HepG2 (cell line): ENCODE measurements around the gene BOLA3. TPM values are rescaled to one million over a fixed set of nuclear protein-coding genes. Genes with fewer than 3 reads are reported as not detected.

ENCODE experiments used
- ATAC-seq: fragments of 200-7000 bp; cut with Tn5 transposase; 3 replicates; pipeline ENCODE4 v1.9.1; 2020; ENCODE audit warnings: mild to moderate bottlenecking, moderate library complexity
- BruUV-seq: library from RNA; stranded (reverse); fragments of 400-500 nt; replicated peaks from 2 replicates; lab custom pipeline; 2021; lab: Mats Ljungman, UMichigan
- CTCF ChIA-PET: fragments of 300-600 bp; formaldehyde crosslinking; extraction: SDS; loops from one replicate; lab custom pipeline; 2021; ENCODE audit warnings: low total read pairs, inconsistent platforms, low intra/inter-chr PET ratio; lab: Yijun Ruan, JAX
- POLR2A ChIA-PET: fragments of 350-600 bp; sonication (Branson Sonifier 250); formaldehyde crosslinking; loops from one replicate; lab custom pipeline; 2020; ENCODE audit warnings: antibody characterized with exemption, inconsistent platforms; lab: Yijun Ruan, JAX
- DNase-seq: peaks from one replicate; pipeline ENCODE4 v3.0.0-alpha.2; 2015; ENCODE audit warnings: low spot score
- FAIRE-seq: peaks from 3 replicates; lab custom pipeline; 2011; peaks lifted over from hg19 to GRCh38; lab: Jason Lieb, UNC
- H2AFZ ChIP-seq: one replicate; pipeline ENCODE4 v1.6.1; 2011; ENCODE audit warnings: low read length, inconsistent platforms
- H3K27ac ChIP-seq: fragments of 300-600 bp; 3 replicates; pipeline ENCODE4 v1.8.0; 2011; ENCODE audit warnings: mixed run types, mild to moderate bottlenecking, mixed read lengths, low read length, inconsistent platforms; ENCODE audit not compliant: insufficient read depth; ENCODE audit errors: extremely low read length
- H3K27me3 ChIP-seq, 2 experiments: fragments of 200-600 bp in 1 of 2; 2 replicates in 1 of 2; 3 replicates in 1 of 2; pipeline versions ENCODE4 v1.6.0 to v1.8.0; 2011; ENCODE audit warnings: low read length in 2 of 2, mild to moderate bottlenecking in 2 of 2, moderate library complexity in 2 of 2, inconsistent platforms in 1 of 2; ENCODE audit not compliant: insufficient read depth in 2 of 2, control insufficient read depth in 1 of 2
- H3K36me3 ChIP-seq, 2 experiments: fragments of 200-600 bp in 1 of 2; replicated peaks in 1 of 2; 2 replicates in 1 of 2; 3 replicates in 1 of 2; pipeline versions ENCODE4 v1.5.1 to v1.8.0; 2011; ENCODE audit warnings: low read length in 2 of 2, inconsistent platforms in 1 of 2; ENCODE audit not compliant: insufficient read depth in 2 of 2, control insufficient read depth in 1 of 2
- H3K4me1 ChIP-seq: 2 replicates; pipeline ENCODE4 v1.5.1; 2012; ENCODE audit warnings: low read length, inconsistent platforms; ENCODE audit not compliant: insufficient read depth
- H3K4me2 ChIP-seq: 2 replicates; pipeline ENCODE4 v1.6.0; 2011; ENCODE audit warnings: low read depth, low read length, inconsistent platforms
- H3K4me3 ChIP-seq, 3 experiments: fragments of 200-600 bp in 1 of 3; sonication (generic), shearing (Covaris generic) in 1 of 3; replicated peaks in 1 of 3; 2 replicates each; pipeline ENCODE4 v1.5.1; 2011 to 2016; ENCODE audit warnings: low read length in 3 of 3, inconsistent platforms in 2 of 3, low read depth in 2 of 3, mild to moderate bottlenecking in 2 of 3, control low read depth in 1 of 3, mixed read lengths in 1 of 3; ENCODE audit not compliant: insufficient read depth in 1 of 3
- H3K79me2 ChIP-seq: one replicate; pipeline ENCODE4 v1.6.1; 2011; ENCODE audit warnings: low read length, inconsistent platforms; ENCODE audit not compliant: insufficient read depth
- H3K9ac ChIP-seq: 2 replicates; pipeline ENCODE4 v1.6.0; 2011; ENCODE audit warnings: mild to moderate bottlenecking, low read depth, low read length, inconsistent platforms; ENCODE audit not compliant: insufficient read depth
- H3K9me3 ChIP-seq: 2 replicates; pipeline ENCODE4 v1.5.1; 2012; ENCODE audit warnings: mild to moderate bottlenecking, low read length
- H4K20me1 ChIP-seq: 2 replicates; pipeline ENCODE4 v1.6.0; 2011; ENCODE audit warnings: inconsistent platforms, mild to moderate bottlenecking, low read length, moderate library complexity; ENCODE audit not compliant: insufficient read depth
- CENPT ChIP-seq: sonication (generic); formaldehyde crosslinking; IDR thresholded peaks from 2 replicates; pipeline ENCODE4 v1.8.0; 2022; ENCODE audit warnings: low read depth, mild to moderate bottlenecking, moderate library complexity, missing genetic modification reagents
- DRAP1 ChIP-seq: IDR thresholded peaks from 2 replicates; pipeline ENCODE4 v1.6.1; 2016; ENCODE audit warnings: missing genetic modification reagents, missing compliant biosample characterization
- EED ChIP-seq: sonication (generic); formaldehyde crosslinking; IDR thresholded peaks from 2 replicates; pipeline ENCODE4 v1.5.0; 2020; ENCODE audit warnings: mild to moderate bottlenecking, missing genetic modification reagents
- GRHL1 ChIP-seq: sonication (generic); formaldehyde crosslinking; conservative IDR thresholded peaks from 2 replicates; pipeline ENCODE4 v1.8.0; 2022; ENCODE audit warnings: missing genetic modification reagents
- HCFC1 ChIP-seq: fragments of 150-350 bp; IDR thresholded peaks from 2 replicates; pipeline ENCODE4 v1.6.1; 2014; ENCODE audit warnings: low read depth, low read length
- HHEX ChIP-seq: IDR thresholded peaks from 2 replicates; pipeline ENCODE4 v1.6.1; 2016; ENCODE audit warnings: control low read depth
- RAD51 ChIP-seq: fragments of 450-650 bp; IDR thresholded peaks from 2 replicates; pipeline ENCODE4 v1.6.1; 2016; ENCODE audit warnings: borderline replicate concordance
- RARA ChIP-seq: IDR thresholded peaks from 2 replicates; pipeline ENCODE4 v1.6.1; 2016; ENCODE audit warnings: missing genetic modification reagents, missing compliant biosample characterization
- SMC3 ChIP-seq: IDR thresholded peaks from 2 replicates; pipeline ENCODE4 v1.6.1; 2011; ENCODE audit warnings: low read length, improper control_type of control experiment
- SNAPC2 ChIP-seq: sonication (generic); formaldehyde crosslinking; IDR thresholded peaks from 2 replicates; pipeline ENCODE4 v1.8.1; 2022; ENCODE audit warnings: mild to moderate bottlenecking, missing genetic modification reagents
- ZFP91 ChIP-seq: sonication (generic); formaldehyde crosslinking; IDR thresholded peaks from 2 replicates; pipeline ENCODE4 v1.9.0; 2022; ENCODE audit warnings: missing genetic modification reagents, mild to moderate bottlenecking, borderline replicate concordance
- ZNF557 ChIP-seq: sonication (generic); formaldehyde crosslinking; IDR thresholded peaks from 2 replicates; pipeline ENCODE4 v1.4.0; 2020; ENCODE audit warnings: missing genetic modification reagents
- ZNF781 ChIP-seq: sonication (generic); formaldehyde crosslinking; IDR thresholded peaks from 2 replicates; pipeline ENCODE4 v1.5.1; 2020; ENCODE audit warnings: borderline replicate concordance, mild to moderate bottlenecking, missing genetic modification reagents; ENCODE audit errors: not compliant biosample characterization
- ZNF891 ChIP-seq: sonication (generic); formaldehyde crosslinking; IDR thresholded peaks from 2 replicates; pipeline ENCODE4 v1.5.0; 2020; ENCODE audit warnings: mild to moderate bottlenecking, missing genetic modification reagents
- WGBS: methylation state at CpG from one replicate; pipeline ENCODE4 v1.1.6; 2017; ENCODE audit warnings: low lambda C conversion rate; 5-methylcytosine and 5-hydroxymethylcytosine counted together
- in situ Hi-C: cut with HindIII; loops from 2 replicates; pipeline ENCODE4 v1.10.0; 2017; ENCODE audit warnings: low pct_unique_long_range_greater_than_20kb; ENCODE audit not compliant: extremely low pct_ligation_motif_present
- intact Hi-C: fragments of 100-400 bp; cut with micrococcal nuclease; formaldehyde crosslinking; loops from one replicate; pipeline ENCODE4 v1.10.0; 2022; ENCODE audit not compliant: unreplicated experiment
- polyA plus RNA-seq, 8 experiments: library from polyadenylated mRNA; depleted of rRNA in 3 of 8; stranded (reverse) in 7 of 8; unstranded in 1 of 8; fragments of >200 nt; fragmentation: Illumina TruSeq in 4 of 8; extraction: Trizol in 4 of 8; gene quantifications; 2 replicates each; pipeline versions ENCODE4 v1.2.1 to v1.2.3, GENCODE V29; 2011 to 2016; ENCODE audit warnings: low read depth in 4 of 8, missing spikeins in 1 of 8, mixed read lengths in 1 of 8; ENCODE audit not compliant: insufficient read depth in 1 of 8
- total RNA-seq, 5 experiments: library from RNA; depleted of rRNA; stranded (reverse); fragments of >200 nt; fragmentation: Illumina TruSeq; extraction: Trizol; gene quantifications; 2 replicates each; pipeline ENCODE4 v1.2.3, GENCODE V29; 2016; ENCODE audit warnings: low read depth in 1 of 5

BOLA3 gene
- total and polyA plus RNA-seq, 2 of the 13 experiments (the other 11 are each of a cell fraction or from before 2014, with no cell fraction given): 89.7 to 170 TPM

- TF ChIP-seq DRAP1 (CRISPR knock-in tag) (no peak), RARA (CRISPR knock-in tag) (no peak)
Observed at GRCh38 chr2:74095632-74096031, 52.1 kb downstream of the BOLA3 start (continued).

- no peaks in the 10 kb centered on the region for H3K4me1 ChIP-seq
- no peak overlapping the region for H2AFZ ChIP-seq
- H4K20me1 ChIP-seq: no peaks in the 10 kb centered on the region
- DNase-seq: no peak
- H3K79me2 ChIP-seq: no peaks in the 10 kb centered on the region
- no peak overlapping the region for H3K4me3 ChIP-seq
- no peaks in the 10 kb centered on the region for H3K27me3 ChIP-seq
- ATAC-seq: no peak
- no TSS peak for BruUV-seq
- TF ChIP-seq ZFP91: no peak
- TF ChIP-seq ZNF557: no peak
- TF ChIP-seq HHEX (CRISPR knock-in tag): no peak
- no peak for TF ChIP-seq GRHL1 (CRISPR knock-in tag)
- TF ChIP-seq SMC3: no peak
- no peak for TF ChIP-seq ZNF781 (CRISPR knock-in tag)
- TF ChIP-seq ZNF891: no peak
- no peak for TF ChIP-seq RAD51
- no peak for TF ChIP-seq CENPT (CRISPR knock-in tag)
- no peak for TF ChIP-seq EED (CRISPR knock-in tag)
- TF ChIP-seq SNAPC2: no peak
- TF ChIP-seq HCFC1: no peak
- intact Hi-C loops: no loop called here
- ChIA-PET POLR2A (no interaction called here), CTCF (no interaction called here)
- H3K27ac ChIP-seq: no peak overlapping the region
- WGBS: 97% methylated on average over 7 of the region's 7 CpGs
- H3K4me2 ChIP-seq: no peak overlapping the region
- no peak overlapping the region for H3K9ac ChIP-seq
- in situ Hi-C loops: no loop called here
- H3K36me3 ChIP-seq: peaks cover 39 to 74% of the 10 kb centered on the region in 2 experiments; a peak in 4 of 5 replicates
- no peaks in the 10 kb centered on the region for H3K9me3 ChIP-seq
- FAIRE-seq: no peak
Observed at GRCh38 chr2:74094291-74094690, 53.4 kb downstream of the BOLA3 start.
